GM21423 (cell line): ENCODE results near the gene TAS1R2.
"Not testable (repeated sequence)": the region's sequence is repeated elsewhere in the genome, so short reads cannot be mapped to it uniquely, and the experiment has no call there.

ENCODE experiments used
- ATAC-seq: cut with Tn5 transposase; IDR thresholded peaks from one replicate; pipeline ENCODE4 v1.9.1; 2021; ENCODE audit warnings: mild to moderate bottlenecking, moderate library complexity; ENCODE audit not compliant: unreplicated experiment

The TAS1R2 gene

GRCh38 chr1:18869847-18870594 lies 10.6 kb upstream of the TAS1R2 start:
- ATAC-seq: no peak

- ATAC-seq: no peak
Measured at GRCh38 chr1:18868801-18869424, 9.5 kb upstream of the TAS1R2 start.

- no peak for ATAC-seq
Measured at GRCh38 chr1:18868354-18868753, 8.9 kb upstream of the TAS1R2 start.

- no peak for ATAC-seq
Measured at GRCh38 chr1:18866846-18867245, 7.4 kb upstream of the TAS1R2 start.

- no peak for ATAC-seq
Measured at GRCh38 chr1:18866314-18866713, 6.9 kb upstream of the TAS1R2 start.

GRCh38 chr1:18865176-18865575 lies 5.7 kb upstream of the TAS1R2 start:
- no peak for ATAC-seq

- ATAC-seq: no peak
Measured at GRCh38 chr1:18861590-18861989, 2.1 kb upstream of the TAS1R2 start.

- no peak for ATAC-seq
Measured at GRCh38 chr1:18861082-18861481, 1.6 kb upstream of the TAS1R2 start.

- ATAC-seq: no peak
Measured at GRCh38 chr1:18858070-18858688, 1.3 kb downstream of the TAS1R2 start.

- no peak for ATAC-seq
Measured at GRCh38 chr1:18856435-18856834, 3.0 kb downstream of the TAS1R2 start.

- no peak for ATAC-seq
Measured at GRCh38 chr1:18855573-18855972, 3.9 kb downstream of the TAS1R2 start.

- ATAC-seq: no peak
Measured at GRCh38 chr1:18854331-18855025, 5.0 kb downstream of the TAS1R2 start.

- ATAC-seq: no peak
Measured at GRCh38 chr1:18852501-18852900, 7.0 kb downstream of the TAS1R2 start.

GRCh38 chr1:18849261-18849711 lies 10.2 kb downstream of the TAS1R2 start:
- ATAC-seq: no peak

GRCh38 chr1:18847723-18848122 lies 11.7 kb downstream of the TAS1R2 start:
- not testable (repeated sequence) for ATAC-seq

GRCh38 chr1:18840145-18840544 lies 19.3 kb downstream of the TAS1R2 start:
- ATAC-seq: no peak

GRCh38 chr1:18836654-18837053 lies 22.8 kb downstream of the TAS1R2 start:
- ATAC-seq: no peak

- ATAC-seq: not testable (repeated sequence)
Measured at GRCh38 chr1:18832319-18832718, 27.1 kb downstream of the TAS1R2 start.

- ATAC-seq: no peak
Measured at GRCh38 chr1:18831656-18832055, 27.8 kb downstream of the TAS1R2 start.

GRCh38 chr1:18830596-18830995 lies 28.9 kb downstream of the TAS1R2 start:
- ATAC-seq: no peak

- ATAC-seq: no peak
Measured at GRCh38 chr1:18829671-18830070, 29.8 kb downstream of the TAS1R2 start.
